Ecto neural progenitor cell (in vitro differentiated cells): ENCODE results near the gene PRUNE2.

Experiments
- DNase-seq: peaks from one replicate; pipeline ENCODE4 v3.0.0-alpha.2; 2018; ENCODE audit warnings: low spot score

PRUNE2 gene

GRCh38 chr9:76654575-76654974 lies 251.3 kb downstream of the PRUNE2 start:
- DNase-seq = no peak

GRCh38 chr9:76654051-76654461 lies 251.9 kb downstream of the PRUNE2 start:
- DNase-seq = no peak

GRCh38 chr9:76652894-76653293 lies 253.0 kb downstream of the PRUNE2 start:
- DNase-seq = no peak

DNA sequence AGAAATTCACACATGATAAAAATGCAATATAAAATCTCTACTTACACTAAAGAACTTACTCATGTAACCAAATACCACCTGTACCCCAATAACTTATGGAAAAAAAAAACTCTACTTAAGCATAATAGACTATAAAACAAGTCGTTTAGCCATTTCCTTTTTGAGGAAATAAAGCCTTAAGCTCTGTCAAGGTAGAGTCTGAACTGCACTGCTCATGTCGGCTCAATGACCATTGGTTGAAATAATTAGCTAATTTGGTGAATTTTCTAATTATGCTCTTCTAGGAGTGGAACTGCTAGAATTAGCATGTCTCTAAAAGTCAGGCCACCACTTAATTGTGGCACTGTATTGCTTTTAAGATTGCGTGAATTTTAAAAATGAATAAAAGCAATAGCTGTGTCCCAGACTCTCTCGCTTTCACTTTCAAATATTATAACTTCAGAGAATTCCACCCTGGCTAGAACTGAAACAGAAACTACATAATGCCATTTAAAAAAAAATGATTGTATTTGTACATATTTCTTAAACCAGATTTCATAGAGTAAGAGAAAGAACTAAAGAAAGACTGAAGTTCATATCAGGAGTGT lies 254.7 kb downstream of the PRUNE2 start:
- no peak for DNase-seq

GRCh38 chr9:76650692-76651091 lies 255.2 kb downstream of the PRUNE2 start:
- no peak for DNase-seq

DNA sequence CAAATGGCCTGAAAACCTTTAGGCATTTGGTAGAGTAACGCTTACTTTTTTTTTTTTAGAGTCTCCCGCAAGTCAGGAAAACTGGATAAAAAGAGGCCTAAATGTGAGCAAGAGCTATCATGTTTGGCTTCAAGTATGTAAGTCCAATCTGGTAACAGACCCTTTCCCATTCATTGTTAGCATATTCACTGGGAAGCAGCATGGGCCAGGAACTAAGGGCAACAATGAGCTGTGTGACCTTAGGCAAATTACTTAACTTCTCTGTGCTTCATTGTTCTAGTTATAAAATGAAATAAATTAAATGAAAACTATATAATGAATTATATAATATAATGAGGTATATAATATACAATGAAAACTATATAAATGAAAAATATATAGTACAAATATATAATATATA lies 256.0 kb downstream of the PRUNE2 start:
- no peak for DNase-seq

- DNase-seq = no peak
These were observed 259.7 kb downstream of the PRUNE2 start for GRCh38 chr9:76646249-76646648.

DNA sequence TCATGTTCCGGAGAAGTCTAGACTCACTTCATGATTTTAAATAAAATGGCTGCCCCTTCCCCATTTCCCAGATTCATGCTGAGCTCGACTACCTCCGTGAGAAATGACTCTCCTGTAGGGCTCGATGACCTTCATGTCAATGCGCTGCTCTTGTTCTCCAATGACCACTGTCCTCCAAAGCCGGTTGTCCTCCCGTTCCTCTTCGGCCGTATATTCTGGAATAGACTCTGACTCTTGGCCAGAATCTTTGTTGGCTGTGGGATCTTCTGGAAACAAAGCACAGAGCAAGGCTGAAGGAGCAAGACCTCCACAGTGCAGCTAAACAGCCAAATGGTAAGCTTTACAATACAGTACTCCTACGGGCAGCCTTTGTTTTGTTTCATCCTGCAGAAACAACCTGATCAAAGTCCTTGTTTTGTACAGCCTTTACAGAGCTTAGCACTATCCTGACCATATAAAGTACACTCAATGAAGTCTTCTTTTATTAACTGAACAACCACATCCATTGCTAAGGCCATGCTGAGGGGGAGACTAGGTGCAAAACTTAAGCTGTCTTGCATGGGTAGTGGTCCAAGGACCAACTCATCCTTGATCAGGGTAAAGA lies 261.2 kb downstream of the PRUNE2 start:
- DNase-seq = no peak

GRCh38 chr9:76644171-76644570 lies 261.7 kb downstream of the PRUNE2 start:
- DNase-seq = no peak

DNA sequence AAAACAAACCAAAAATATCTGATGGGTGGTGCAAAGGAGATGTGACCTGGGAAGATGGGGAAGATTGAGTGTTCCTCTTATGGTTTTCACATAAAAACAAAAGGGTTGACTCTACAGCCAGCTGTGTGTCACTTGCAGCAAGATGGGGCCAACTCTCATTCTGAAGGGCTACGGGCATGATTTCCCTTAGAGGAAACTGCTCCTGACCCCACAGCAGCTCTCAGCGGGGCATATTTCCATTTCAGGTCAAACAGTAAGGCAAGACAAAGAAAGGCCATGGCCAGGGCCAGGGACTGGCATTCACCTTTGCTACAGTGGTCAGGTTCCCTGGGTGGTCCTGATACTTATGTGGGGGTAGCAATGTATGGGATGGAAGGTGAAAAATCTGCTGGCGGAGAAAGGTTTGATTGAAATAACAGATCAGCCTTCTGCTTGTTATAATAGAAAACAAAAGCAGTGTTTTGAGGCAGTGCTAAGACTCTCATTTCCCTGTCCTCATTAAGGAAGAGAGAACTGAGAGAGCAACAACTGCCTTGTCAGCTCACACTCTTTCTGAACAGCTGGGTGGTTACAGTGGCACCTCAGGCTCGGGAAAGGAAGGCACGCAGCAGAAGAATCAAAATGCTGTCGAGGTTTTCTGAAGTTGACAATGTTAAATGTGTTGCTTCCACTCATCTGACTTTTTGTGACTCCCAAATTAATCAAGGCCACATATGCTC lies 262.4 kb downstream of the PRUNE2 start:
- no peak for DNase-seq

- no peak for DNase-seq
These were observed 263.2 kb downstream of the PRUNE2 start for GRCh38 chr9:76642701-76643209.

GRCh38 chr9:76642074-76642473 lies 263.8 kb downstream of the PRUNE2 start:
- DNase-seq = no peak

DNA sequence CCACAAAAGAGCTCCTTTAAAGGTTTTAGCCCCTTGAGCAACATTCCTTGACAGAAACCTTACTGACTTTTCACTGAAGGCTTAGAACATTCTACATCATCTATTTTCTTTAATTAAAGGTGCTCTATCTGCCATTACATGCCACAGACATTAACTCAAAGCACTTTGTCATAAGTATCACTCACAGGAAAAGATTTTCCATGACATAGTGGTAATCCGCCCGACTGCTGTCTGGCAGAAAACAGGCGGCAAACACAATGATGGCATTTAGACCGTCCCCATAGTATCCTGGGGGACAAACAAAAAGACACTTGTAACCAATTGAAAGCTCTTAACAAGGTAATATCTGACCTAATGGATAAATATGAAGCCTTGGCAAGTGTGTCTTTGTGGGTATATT lies 267.9 kb downstream of the PRUNE2 start:
- no peak for DNase-seq

- no peak for DNase-seq
These were observed 268.5 kb downstream of the PRUNE2 start for GRCh38 chr9:76637416-76637815.

- no peak for DNase-seq
These were observed 271.4 kb downstream of the PRUNE2 start for GRCh38 chr9:76634356-76635054.

GRCh38 chr9:76630916-76631315 lies 275.0 kb downstream of the PRUNE2 start:
- DNase-seq = no peak

DNA sequence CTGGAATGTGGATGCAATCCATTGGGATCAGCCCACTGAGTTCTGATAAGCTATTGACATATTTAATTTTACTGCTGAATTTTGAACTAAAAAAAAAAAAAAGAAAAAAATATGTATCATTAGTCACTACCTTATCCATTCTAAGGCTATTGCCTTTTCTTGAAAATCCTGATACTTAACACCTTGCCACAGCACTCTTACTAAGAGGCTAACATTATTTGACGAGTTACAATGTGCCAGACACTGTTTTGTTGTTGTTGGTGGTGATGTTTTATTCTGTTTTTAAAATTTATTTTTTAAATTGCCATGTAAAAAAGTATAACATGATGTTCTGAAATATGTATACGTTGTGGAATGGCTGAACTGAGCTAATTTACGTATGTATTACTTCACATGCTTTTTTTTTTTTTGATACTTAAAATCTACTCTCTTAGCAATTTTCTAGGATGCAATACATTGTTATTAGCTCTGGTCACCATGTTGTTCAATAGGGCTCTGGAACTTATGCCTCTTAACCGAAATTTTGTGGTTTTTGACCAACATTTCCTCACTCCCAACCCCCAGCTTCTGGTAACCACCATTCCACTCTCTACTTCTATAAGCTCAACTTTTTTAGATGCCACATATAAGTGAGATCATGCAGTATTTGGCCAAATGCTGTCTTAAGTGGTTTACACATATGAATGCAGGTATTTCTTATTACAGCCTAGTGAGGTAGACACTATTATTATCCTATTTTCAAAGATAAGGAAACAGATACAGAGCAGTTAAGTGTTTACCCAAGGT lies 276.5 kb downstream of the PRUNE2 start:
- DNase-seq = no peak

GRCh38 chr9:76628155-76628554 lies 277.8 kb downstream of the PRUNE2 start:
- no peak for DNase-seq

- no peak for DNase-seq
These were observed 278.9 kb downstream of the PRUNE2 start for GRCh38 chr9:76626980-76627379.

DNA sequence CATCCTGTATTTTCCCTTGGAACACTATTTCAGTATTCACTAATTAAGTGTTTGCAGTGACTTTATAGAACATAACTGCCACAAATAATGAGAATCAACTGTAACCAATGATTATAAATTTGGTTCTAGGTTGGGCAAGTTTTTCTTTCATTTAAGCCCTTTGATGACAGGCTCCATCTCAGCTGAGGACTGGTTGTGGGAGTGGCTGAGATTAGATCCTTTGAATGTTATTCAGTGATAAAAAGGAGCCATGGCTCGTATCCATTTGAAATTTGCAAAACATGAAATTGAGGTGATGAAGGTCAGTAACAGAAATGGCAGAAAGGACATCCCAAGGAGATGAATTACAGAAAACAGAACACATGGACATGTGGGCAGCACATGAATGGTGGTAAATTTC lies 279.8 kb downstream of the PRUNE2 start:
- DNase-seq = no peak

DNA sequence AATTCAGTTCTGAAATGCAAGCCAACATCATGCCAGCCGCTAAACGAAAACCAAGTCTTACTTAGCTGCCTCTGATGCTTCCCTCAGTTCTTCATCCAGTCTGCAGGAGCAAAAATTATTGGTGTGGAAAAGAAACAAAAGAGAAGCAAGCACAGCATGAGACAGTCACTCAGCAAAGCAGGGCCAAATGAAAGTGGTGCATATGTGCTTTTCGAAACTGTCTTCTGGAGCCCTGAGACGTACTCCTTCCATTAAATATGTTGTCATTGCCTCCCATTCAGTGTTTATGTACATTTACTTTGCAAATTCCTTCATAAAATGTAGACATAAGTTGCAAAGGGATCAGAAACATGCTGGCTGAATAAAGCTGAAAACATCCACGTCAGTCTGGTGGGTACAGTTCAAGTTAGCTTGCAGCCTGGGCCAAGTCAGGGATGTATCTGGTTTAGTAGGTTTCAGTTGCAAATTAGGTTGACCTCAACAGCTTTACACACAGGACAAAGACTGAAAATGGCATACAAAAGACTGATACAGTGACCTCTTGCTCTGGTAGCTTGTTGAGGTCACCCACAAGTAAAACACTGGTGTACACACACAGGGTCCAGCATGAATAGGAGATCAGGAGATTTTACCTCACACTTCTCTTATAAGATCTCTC lies 281.4 kb downstream of the PRUNE2 start:
- no peak for DNase-seq
